Activated CD4-positive, alpha-beta T cell treated with anti-CD3 and anti-CD28 coated beads for 1 hour (primary cell): ENCODE data around the gene WDR70.
"Not testable (repeated sequence)": the region's sequence is repeated elsewhere in the genome, so short reads cannot be mapped to it uniquely, and the experiment has no call there.

Source experiments
- DNase-seq: peaks from one replicate; pipeline ENCODE4 v3.0.0-alpha.2; 2020

The WDR70 gene

DNA sequence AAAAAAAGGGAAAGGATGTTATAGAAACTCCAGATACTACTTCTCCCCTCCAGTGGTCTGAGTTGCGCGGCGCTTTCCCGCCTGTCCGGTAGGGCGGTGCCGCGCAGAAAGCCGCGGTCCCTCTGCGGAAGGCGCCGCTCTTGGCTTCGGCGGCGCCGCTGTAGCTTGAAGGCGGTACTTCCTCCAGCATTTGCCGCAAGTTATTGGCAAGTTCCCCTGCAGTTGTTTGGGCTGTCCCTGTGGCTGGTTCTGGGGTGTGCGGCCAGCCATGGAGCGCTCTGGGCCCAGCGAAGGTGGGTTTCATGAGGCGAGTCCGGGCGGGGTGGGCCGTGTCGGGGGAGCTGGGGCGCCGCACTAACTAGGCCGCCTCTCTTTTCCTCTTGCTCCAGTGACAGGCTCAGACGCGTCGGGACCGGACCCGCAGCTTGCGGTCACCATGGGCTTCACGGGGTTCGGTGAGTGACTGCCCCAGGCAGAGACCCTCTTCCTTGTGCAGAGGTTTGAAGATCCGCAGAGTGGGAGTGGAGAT lies at the start of gene WDR70:
Gene WDR70, plus strand, starts transcription at position 219 of the 529 bp plus-strand sequence. Its CDS starts 50 bp downstream, at position 269.
- DNase-seq: peak; percentile 69

DNA sequence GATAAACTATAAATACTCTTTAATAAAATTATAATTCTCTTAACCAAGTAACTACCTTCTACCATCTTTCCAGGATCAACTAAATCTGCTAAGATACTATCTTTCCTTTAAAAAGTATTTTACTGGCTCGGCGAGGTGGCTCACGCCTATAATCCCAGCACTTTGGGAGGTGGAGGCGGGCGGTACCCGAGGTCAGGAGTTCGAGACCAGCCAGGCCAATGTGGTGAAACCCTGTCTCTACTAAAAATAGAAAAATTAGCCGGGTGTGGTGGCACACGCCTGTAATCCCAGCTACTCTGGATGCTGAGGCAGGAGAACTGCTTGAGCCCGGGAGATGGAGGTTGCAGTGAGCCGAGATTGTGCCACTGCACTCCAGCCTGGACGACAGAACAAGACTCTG lies 44.4 kb upstream of the WDR70 start:
- DNase-seq: not testable (repeated sequence)

DNA sequence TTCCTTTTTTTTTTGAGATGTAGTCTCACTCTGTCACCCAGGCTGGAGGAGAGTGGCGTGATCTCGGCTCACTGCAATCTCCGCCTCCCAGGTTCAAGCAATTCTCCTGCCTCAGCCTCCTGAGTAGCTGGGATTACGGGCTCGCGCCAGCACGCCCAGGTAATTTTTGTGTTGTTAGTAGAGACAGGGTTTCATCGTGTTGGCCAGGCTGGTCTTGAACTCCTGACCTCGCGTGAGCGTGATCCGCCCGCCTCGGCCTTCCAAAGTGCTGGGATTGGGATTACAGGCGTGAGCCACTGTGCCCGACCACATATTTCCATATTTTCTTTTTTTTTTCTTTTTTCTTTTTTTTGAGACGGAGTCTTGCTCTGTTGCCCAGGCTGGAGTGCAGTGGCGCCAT lies 36.4 kb upstream of the WDR70 start:
- not testable (repeated sequence) for DNase-seq

DNA sequence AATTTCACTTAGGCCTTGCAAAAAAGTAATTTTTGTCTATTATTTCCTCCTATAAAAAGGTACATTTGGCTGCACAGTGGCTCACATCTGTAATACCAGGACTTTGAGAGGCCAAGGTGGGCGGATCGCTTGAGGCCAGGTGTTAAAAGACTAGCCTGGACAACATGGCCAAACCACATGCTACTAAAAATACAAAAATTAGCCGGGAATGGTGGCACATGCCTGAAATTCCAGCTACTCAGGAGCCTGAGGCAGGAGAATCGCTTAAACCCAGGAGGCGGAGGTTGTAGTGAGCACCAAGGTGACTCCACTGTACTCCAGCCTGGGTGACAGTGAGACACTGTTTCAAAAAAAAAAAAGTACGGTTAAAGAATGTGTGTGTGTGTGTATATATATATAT lies 24.0 kb upstream of the WDR70 start:
- DNase-seq: no peak

DNA sequence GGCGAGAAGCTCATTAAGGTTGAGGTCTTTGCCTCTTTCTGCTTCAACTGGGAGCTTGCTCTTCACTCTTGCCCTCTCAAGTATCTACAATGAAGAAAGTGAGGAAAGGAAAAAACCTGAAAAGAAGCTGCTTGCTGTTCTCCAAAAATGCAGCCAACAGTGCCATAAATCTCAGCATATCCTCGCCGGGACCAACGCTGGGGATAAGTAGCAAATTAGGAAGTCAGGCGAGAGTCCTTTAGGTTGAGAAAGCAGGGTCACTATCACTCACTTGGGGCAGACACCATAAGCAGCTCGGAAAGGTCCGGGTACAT lies 8.6 kb upstream of the WDR70 start:
- no peak for DNase-seq

DNA sequence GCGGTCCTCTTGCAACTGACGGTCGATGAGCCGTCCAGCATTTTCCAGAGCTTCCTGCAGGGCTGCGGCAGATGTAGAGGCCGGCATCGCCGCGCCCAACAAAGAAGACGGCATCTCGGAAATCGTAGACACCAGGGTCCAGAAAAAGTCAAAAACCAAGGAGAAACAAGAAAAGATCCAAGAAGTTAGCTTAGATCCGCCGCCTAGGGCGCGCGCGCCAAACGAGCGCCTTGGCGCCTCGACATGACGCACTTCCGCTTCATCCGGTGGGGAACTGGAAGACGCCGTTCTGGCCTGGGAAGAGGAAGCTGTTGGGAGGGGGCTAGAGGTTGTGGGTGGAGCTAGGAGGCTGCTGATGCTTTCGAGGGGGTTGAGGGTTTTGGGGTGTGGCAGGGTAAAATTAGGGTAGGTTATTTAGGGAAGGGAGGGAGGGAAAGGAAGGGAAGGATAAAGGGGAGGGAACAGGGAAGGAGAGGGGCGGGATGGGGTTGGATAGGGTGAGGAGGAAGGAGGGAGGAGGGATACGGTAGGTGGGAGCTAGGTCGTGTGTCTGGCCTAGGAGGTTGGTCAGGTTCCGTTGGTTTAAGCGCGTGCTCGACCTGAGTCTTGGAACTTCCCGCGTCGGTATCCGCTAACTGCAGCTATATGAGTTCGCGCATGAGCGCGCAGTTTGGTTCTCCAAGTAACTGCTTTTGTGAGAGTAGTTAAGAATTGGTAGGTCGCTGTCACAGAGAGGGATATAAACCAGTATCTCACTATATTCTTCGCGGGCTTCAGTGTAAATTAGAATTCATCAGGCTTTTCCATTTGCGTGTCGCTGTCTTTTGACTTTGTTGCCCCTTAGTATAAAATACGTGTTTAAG lies 8.0 kb upstream of the WDR70 start, which contains the start of gene NUP155:
Gene NUP155, minus strand, starts transcription at position 243 of the 863 bp plus-strand sequence. Its CDS starts 129 bp downstream, at position 114.
- peak; percentile 80 for DNase-seq

DNA sequence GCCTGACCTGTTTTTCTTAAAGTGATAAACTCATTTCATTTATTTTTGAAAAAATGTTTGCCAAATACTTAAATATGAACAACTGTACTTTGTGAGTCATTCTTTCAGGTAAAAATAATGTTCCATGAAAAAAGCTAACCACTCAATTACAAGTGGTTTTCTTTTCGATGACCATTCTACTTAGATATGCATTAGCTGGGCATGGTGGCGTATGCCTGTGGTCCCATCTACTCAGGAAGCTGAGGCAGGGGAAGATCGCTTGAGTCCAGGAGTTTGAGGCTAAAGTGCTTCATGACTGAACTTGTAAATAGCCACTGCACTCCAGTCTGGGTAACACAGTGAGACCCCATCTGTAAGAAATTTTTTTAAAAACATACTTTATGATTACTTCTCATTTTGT lies 4.0 kb upstream of the WDR70 start:
- DNase-seq: no peak

DNA sequence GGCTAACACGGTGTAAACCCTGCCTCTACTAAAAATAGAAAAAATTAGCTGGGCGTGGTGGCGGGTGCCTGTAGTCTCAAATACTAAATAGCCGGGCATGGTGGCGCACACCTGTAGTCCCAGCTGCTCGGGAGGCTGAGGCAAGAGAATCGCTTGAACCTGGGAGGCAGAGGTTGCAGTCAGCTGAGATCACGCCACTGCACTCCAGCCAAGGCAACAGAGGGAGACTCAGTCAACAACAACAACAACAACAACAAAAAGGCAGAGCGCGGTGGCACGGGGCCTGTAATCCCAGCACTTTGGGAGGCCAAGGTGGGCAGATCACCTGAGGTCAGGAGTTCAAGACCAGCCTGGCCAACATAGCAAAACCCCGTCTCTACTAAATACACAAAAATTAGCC lies 1.1 kb upstream of the WDR70 start:
- DNase-seq: not testable (repeated sequence)

DNA sequence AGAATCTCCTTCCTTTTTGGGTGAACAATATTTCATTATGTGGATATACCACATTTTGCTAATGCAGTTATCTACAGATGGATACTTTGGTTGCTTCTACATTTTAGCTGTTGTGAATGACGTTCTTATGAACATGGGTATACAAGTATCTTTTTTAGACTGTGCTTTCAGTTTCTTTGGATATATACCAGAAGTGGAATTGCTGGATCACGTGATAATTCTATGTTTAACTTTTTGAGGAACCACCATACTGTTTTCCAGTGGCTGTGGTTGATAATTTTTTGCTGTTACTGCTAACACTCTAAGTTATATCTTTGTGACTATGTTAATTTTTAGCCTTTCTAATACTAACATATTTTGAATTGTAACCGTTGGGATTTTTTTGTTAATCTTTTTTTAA lies 12.5 kb downstream of the WDR70 start:
- DNase-seq: no peak

DNA sequence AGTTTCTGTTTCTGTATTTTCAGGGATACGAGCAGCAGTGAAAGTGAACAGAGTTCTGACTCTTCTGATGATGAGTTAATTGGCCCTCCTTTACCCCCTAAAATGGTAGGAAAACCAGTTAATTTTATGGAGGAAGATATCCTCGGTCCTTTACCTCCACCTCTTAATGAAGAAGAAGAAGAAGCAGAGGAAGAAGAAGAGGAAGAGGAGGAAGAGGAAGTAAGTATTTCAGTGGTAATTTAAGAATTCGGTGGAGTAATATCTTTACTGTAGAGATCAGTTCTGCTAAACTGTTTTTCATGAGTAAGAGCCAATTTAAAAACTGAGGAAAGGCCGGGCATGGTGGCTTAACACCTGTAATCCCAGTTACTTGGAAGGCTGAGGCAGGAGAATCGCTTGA lies 17.2 kb downstream of the WDR70 start:
- DNase-seq: no peak

DNA sequence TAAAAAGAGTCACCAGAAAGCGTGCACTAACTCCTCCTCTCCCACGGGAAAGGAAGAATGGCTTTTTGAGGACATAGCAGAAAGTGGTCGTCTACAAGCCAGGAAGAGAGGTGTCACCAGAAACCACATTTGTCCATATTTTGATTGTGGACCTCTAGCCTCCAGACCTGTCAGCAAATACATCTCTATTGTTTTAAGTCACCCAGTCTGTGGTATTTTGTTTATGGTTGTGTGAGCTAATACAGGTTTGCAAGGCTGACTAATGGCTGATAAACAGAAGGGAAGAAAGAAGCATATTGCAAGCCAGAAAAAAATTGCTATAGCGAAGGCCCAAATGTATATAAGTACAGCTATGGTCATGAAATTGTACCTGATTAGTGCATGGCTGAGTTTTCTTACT lies 21.4 kb downstream of the WDR70 start:
- no peak for DNase-seq

DNA sequence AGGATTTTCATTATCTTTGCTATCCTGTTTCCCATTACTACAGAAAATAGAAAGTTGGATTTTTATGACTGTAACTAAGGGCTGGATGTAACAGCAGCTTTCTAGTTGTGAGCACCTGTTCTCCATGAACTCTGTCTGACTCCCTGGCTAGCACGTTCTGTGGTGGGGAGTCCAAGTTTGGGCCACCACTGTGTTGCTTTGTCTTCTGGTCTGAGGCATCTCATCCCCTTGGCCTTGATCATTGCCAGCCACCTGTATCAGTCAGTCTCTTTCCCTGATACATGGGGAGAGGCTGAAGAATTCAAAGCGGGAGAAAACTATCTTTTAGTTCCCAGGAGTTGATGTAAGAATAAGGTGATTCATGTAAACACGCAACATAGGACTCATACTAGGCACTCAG lies 33.4 kb downstream of the WDR70 start:
- no peak for DNase-seq

DNA sequence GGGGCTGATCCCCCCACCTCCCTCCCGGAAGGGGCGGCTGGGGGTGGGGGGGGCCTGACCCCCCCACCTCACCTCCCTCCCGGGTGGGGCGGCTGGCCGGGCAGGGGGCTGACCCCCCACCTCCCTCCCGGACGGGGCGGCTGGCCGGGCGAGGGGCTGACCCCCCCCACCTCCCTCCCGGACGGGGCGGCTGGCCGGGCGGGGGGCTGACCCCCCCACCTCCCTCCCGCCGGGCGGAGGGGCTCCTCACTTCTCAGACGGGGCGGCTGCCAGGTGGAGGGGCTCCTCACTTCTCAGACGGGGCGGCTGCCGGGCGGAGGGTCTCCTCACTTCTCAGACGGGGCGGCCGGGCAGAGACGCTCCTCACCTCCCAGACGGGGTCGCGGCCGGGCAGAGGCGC lies 36.3 kb downstream of the WDR70 start:
- DNase-seq: not testable (repeated sequence)

DNA sequence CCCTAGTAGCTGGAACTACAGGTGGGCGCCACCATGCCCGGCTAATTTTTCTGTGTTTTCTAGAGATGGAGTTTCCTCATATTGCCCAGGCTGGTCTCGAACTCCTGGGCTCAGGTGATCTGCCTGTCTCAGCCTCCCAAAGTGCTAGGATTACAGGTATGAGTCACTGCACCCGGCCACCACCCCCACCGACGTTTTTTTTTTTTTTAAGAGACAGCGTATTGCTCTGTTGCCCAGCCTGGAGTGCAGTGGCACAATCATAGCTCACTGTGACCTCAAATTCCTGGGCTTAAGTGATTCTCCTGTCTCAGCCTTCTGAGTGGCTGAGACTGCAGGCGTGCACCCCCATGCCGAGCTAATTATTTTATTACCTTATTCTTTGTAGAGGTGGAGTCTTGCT lies 38.2 kb downstream of the WDR70 start:
- DNase-seq: no peak

DNA sequence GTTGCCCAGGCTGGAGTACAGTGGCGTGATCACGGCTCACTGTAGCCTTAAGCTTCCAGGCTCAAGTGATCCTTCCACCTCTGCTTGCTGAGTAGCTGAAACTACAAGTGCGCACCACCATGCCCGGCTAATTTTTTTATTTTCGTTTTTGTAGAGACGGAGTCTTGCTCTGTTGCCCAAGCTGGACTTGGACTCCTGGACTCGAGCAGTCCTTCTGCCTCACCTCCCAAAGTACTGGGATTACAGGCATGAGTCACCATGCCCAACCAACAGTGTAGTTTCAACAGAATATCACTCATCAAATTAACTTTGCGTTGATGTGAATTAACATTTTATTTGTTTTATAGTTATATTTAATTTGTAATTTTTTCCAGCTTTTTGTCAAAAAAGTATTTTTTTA lies 45.3 kb downstream of the WDR70 start:
- no peak for DNase-seq

DNA sequence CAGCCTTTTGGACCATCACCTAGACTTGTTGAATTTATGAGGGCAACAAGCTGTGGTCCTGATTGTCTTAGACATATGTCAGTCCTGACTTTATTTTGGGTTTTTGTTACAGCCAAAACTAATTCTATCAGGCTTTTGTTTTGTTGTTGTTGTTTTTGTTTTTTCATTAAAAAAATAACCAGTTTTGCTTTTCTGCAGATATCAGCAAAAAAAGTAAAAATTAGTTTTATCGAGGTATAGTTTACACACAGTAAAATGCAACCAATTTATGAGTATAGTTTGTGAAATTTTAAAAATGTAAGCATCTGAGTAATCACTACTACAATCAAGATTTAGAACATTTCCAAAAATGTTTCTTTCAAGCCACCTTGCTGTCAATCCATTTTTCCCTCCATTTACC lies 48.9 kb downstream of the WDR70 start:
- DNase-seq: no peak

DNA sequence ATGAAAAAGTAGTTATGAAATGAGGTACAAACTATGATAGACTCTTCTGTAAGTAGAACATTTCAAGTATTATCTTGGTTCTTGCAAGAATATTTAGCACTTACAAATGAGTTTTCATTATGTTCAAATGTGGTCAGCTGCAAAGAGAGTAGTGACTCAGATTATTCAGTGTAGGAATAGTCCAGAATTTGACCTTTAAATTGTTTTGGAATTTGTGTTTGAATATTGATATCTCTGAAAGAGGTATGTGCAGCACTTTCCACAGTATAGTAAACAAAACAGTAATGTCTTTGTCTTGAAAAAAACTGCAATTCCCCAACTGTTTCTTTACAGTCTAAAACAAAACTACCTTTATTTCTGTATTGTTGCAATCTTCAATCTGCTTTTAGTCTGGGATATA lies 56.1 kb downstream of the WDR70 start:
- DNase-seq: no peak

DNA sequence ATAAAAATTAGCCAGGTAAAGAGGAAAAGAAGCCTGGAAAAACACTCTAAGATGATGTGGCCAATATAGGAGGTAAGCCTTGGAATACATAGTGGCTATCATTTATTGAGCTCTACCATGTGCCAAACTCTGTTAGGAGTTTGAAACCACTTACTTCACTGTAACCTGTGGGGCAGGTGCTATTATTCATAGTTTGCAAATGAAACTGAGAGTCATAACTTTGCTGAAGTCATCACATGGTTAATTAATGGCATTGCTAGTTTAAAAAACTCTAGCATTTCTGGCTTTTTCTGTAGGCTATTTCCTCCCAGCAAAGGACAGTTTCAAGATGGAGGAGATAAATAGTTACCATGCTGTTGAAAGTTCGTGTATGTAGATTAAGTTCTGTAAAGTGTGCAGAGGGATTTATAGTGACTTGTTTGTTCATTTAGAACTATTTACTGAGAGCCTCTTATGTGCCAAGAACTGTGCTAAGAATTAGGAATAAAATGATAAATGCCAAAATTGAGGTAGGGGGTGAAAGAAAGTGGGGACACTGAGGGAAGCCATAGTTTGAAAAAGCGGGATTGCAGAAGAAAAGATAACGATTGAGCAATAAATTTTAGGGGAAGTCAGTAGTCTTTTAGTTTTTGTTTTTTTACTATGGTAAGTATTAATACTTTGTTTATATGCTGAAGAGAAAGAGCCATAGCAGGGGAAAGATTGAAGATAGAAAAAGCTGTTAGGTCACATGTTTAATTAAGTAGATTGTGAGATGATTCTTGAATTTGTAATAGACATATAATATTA lies 57.2 kb downstream of the WDR70 start:
- no peak for DNase-seq

DNA sequence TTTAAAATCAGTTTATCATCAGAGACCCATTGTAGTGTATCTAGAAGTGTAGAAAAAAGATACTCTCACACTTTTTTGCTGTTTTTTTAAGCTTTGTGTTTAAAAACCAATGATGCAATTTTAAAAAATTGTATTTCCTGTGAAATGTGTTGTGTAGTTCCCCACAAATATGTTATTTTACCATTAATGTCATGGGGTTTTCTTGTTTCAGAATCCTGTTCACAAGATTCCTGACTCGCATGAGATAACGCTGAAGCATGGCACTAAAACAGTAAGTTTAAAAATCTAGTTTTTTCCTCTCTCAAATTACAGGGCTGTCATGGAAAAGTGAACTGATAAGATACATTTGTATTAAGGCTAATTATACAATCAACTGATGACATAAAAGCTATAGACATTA lies 58.6 kb downstream of the WDR70 start:
- no peak for DNase-seq

DNA sequence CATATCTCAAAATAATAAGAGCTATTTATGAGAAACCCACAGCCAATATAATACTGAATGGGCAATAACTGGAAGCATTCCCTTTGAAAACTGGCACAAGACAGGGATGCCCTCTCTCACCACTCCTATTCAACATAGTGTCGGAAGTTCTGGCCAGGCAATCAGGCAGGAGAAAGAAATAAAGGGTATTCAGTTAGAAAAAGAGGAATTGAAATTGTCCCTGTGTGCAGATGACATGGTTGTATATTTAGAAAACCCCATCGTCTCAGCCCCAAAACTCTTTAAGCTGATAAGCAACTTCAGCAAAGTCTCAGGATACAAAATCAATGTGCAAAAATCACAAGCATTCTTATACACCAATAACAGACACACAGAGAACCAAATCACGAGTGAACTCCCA lies 66.7 kb downstream of the WDR70 start:
- not testable (repeated sequence) for DNase-seq

DNA sequence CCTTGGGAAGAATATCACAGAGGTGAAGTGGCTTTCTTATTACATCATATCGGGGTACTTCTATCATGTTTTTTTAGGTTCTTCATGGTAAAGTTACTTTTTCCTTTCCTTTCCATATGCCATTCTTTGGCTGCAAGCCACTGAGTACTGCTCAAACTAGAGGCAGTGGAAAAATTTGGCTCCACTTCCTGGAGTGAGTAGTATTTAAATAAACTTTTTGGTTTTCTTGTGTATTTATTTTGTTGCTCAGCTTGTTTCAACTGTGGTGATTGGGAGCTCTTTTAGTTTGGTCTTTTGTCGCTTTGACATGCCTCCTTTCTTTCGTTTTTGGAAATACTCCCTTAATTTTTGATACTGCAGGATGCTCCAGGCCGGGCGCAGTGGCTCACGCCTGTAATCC lies 69.8 kb downstream of the WDR70 start:
- DNase-seq: no peak

DNA sequence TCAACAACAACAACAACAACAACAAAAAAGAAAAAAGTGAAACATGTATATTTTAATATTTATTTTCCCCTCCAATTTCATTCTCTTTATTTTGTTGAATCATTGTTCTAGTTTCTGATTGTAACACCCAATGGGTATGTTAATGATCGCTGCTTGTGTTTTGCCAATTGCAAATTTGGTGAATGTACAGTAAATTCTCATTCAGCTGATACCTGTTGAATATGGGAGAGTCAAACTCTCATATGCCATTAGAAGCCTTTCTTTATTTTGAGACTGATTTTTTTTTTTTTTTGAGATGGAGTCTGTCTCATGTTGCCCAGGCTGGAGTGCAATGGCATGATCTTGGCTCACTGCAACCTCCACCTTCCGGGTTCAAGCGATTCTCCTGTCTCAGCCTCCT lies 72.9 kb downstream of the WDR70 start:
- not testable (repeated sequence) for DNase-seq

DNA sequence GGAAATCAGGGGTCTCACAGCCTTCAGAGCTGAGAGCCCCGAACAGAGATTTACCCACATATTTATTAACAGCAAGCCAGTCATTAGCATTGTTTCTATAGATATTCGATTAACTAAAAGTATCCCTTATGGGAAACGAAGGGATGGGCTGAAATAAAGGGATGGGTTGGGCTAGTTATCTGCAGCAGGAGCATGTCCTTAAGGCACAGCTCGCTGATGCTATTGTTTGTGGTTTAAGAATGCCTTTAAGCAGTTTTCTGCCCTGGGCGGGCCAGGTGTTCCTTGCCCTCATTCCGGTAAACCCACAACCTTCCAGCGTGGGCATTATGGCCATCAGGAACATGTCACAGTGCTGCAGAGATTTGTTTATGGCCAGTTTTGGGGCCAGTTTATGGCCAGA lies 74.1 kb downstream of the WDR70 start:
- DNase-seq: not testable (repeated sequence)
